Jurkat, Clone E6-1 (cell line): ENCODE data around the gene CTIF.

Experiments
- DNase-seq: peaks from one replicate; pipeline ENCODE4 v3.0.0-alpha.2; 2011; ENCODE audit warnings: low read depth, low spot score
- H3K4me3 ChIP-seq: 2 replicates; pipeline ENCODE4 v1.5.1; 2011; ENCODE audit warnings: mild to moderate bottlenecking, low read length, control low read depth, moderate library complexity

Gene CTIF

GRCh38 chr18:48825101-48825745 lies 286.4 kb downstream of the CTIF start:
- H3K4me3 ChIP-seq = no peak overlapping the region

GRCh38 chr18:48826271-48826670 lies 287.4 kb downstream of the CTIF start:
- no peak overlapping the region for H3K4me3 ChIP-seq
- DNase-seq = no peak

More at GRCh38 chr18:48825101-48825745, 286.4 kb downstream of the CTIF start:
- DNase-seq = no peak

- DNase-seq = no peak
- no peak overlapping the region for H3K4me3 ChIP-seq
These were observed 288.0 kb downstream of the CTIF start for GRCh38 chr18:48826806-48827205.

DNA sequence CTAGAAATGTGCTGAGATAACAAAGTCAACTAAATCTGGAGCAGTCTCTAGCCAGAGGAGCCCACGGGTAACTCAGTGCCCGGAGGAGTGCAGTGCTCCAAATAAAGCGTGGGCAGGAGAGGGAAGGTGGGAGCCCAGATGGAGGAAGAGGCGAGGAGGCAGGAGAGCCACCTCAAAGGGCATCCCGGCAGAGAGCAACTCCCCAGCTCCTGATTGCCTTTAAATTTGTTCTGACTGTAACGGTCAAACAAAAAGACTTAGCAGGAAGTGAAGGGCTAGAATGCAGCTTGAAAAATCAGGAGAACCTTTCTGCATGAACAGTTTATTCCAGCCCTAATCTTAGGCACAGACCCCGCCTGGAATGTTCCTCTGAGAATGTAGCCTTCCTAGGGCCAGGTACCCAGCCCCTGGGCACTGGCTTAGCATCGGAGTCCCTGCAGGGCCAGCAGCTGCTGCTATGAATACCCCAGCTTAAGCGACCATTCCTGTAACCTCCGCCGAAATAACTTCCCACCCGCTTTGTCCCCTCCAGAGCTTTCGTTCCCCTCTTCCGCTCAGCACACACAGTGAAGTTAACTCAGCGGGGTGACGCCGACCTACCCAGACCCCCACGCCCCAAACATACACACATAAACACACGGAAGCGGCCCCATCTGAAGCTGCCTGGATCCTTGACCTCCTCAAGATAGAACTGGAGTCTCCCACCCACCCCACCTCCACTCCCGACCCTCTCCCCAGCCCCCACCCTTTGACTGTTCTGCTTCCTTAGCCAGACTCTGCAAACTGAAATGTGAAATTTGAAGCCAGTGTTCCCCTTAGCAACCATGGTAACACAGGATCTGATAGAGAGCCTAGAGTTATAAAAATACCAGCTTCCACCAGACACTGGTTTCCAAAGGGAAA lies 288.7 kb downstream of the CTIF start:
- no peak overlapping the region for H3K4me3 ChIP-seq
- no peak for DNase-seq

DNA sequence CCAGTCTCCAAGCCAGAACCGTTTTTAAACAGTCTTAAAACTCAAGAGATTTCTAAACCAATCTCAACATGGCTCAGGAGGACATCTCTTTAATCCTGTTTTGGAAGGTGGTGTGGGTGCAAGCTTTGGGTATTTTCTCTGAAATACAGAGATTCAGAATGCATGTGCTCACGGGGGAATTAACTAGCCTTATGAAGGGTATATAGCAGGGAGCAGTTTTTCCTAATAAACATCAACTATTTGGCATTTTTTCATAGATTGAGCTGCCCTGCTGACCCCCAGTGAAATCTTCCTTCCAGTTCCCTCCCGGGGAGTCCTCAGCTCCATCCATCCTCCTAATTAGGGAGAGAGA lies 289.3 kb downstream of the CTIF start:
- no peak overlapping the region for H3K4me3 ChIP-seq

GRCh38 chr18:48828691-48829442 lies 290.0 kb downstream of the CTIF start:
- DNase-seq = no peak
- no peak overlapping the region for H3K4me3 ChIP-seq

More for the DNA sequence above, 289.3 kb downstream of the CTIF start:
- DNase-seq = no peak

- H3K4me3 ChIP-seq = no peak overlapping the region
- no peak for DNase-seq
These were observed 290.8 kb downstream of the CTIF start for GRCh38 chr18:48829443-48830149.

GRCh38 chr18:48831113-48831759 lies 292.4 kb downstream of the CTIF start:
- H3K4me3 ChIP-seq = no peak overlapping the region
- no peak for DNase-seq

- DNase-seq = no peak
- H3K4me3 ChIP-seq = no peak overlapping the region
These were observed 293.0 kb downstream of the CTIF start for GRCh38 chr18:48831802-48832201.

- no peak for DNase-seq
- no peak overlapping the region for H3K4me3 ChIP-seq
These were observed 294.3 kb downstream of the CTIF start for GRCh38 chr18:48832938-48833700.

GRCh38 chr18:48833701-48834412 lies 295.0 kb downstream of the CTIF start:
- H3K4me3 ChIP-seq = no peak overlapping the region
- no peak for DNase-seq

- no peak overlapping the region for H3K4me3 ChIP-seq
- no peak for DNase-seq
These were observed 295.7 kb downstream of the CTIF start for GRCh38 chr18:48834413-48835031.

DNA sequence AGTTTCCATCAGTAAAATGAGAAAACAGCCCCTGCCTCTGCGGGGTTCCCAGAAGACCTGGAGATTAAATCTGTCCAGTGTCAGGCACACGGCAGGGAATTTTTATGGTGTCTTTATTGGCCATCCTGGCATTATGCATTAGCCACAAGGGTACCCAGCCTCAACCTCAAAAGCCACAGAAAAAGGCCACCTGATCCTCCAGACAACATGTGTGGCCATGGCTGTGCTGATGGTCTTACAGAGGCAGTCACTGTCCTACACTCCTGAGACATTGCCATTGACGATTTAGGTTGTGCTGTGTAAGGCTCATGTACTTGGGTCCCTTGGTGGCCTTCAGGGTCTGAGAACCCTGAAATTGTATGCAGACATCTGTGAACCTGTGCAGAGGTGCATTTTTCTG lies 296.3 kb downstream of the CTIF start:
- DNase-seq = no peak
- no peak overlapping the region for H3K4me3 ChIP-seq

GRCh38 chr18:48835745-48836170 lies 296.9 kb downstream of the CTIF start:
- no peak for DNase-seq
- H3K4me3 ChIP-seq = no peak overlapping the region

- no peak for DNase-seq
- no peak overlapping the region for H3K4me3 ChIP-seq
These were observed 297.5 kb downstream of the CTIF start for GRCh38 chr18:48836231-48836805.

GRCh38 chr18:48836806-48837615 lies 298.2 kb downstream of the CTIF start:
- H3K4me3 ChIP-seq = no peak overlapping the region
- no peak for DNase-seq
